ENCODE measurements around the gene STAM2. TPM values are rescaled to one million over a fixed set of nuclear protein-coding genes. Genes with fewer than 3 reads are reported as not detected.
A peak's percentile ranks its signal among the peaks of the same experiment; 100 is the strongest.
"Not testable (repeated sequence)": the region's sequence is repeated elsewhere in the genome, so short reads cannot be mapped to it uniquely, and the experiment has no call there.

The STAM2 gene
- total RNA-seq, 1 donor from 2014 or later, result 27.5 TPM

DNA sequence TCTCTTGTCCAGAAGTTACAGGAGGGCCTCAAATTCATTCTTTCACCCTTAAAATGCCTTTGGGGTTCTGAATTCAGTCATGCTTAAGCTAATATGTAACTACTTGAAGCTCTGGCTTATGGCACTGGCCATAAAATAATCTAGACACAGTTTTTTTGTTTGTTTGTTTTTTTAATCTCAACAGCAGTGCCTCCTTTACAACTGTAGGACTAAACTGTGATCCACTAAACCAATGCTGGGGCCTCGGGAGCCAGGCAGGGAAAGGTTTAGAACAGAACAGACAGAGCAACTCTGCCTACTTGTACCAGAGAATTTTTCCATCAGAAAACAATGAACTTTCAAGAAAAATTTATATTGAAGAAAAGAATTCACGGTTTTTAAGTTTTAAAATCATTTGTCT lies 1.7 kb downstream of the STAM2 start:
- Histone ChIP-seq H3K27ac (no peak overlapping the region), H3K4me1 (peaks cover 44% of the 10 kb centered on the region), H3K9me3 (no peaks in the 10 kb centered on the region), H3K27me3 (no peaks in the 10 kb centered on the region), H3K36me3 (no peaks in the 10 kb centered on the region), H3K4me3 (peak overlapping the region in 1 of 2 donors; percentile 84)
- no peak for DNase-seq (ENCODE audit: extremely low spot score in 2 of 2)
- intact Hi-C loops (cut with DNase I), result no loop called here
- TF ChIP-seq POLR2A (IDR thresholded peaks at IDR 0.05) (no peak), POLR2AphosphoS5 (IDR thresholded peaks at IDR 0.05; ENCODE audit: insufficient read depth in 1 of 2, low read depth in 1 of 2) (no peak)
- TF ChIP-seq, protein P1, sequence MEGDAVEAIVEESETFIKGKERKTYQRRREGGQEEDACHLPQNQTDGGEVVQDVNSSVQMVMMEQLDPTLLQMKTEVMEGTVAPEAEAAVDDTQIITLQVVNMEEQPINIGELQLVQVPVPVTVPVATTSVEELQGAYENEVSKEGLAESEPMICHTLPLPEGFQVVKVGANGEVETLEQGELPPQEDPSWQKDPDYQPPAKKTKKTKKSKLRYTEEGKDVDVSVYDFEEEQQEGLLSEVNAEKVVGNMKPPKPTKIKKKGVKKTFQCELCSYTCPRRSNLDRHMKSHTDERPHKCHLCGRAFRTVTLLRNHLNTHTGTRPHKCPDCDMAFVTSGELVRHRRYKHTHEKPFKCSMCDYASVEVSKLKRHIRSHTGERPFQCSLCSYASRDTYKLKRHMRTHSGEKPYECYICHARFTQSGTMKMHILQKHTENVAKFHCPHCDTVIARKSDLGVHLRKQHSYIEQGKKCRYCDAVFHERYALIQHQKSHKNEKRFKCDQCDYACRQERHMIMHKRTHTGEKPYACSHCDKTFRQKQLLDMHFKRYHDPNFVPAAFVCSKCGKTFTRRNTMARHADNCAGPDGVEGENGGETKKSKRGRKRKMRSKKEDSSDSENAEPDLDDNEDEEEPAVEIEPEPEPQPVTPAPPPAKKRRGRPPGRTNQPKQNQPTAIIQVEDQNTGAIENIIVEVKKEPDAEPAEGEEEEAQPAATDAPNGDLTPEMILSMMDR (IDR thresholded peaks at IDR 0.05), result no peak

DNA sequence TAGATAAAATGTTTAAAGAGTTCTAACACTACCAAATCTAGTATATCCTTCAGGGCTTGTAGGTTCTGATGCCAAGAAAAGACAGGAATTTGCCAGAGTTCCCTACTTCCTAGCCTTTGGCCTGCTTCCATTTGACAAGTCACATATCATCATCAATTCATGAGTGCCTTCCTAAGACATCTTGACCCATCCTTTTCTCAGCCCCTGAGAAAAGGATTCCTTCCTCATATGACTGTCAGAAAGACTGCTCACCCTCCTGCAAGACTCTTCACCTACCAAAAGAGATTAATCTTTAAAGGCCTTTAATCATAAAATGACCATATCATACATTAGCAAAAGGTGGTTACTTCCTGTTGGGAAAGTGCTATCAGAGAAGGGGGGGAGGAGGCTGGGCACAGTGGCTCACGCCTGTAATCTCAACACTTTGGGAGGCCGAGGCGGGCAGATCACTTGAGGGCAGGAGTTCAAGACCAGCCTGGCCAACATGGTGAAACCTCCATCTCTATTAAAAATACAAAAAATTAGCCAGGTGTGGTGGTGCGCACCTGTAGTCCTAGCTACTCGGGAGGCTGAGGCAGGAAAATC lies 3.3 kb downstream of the STAM2 start:
- intact Hi-C loops (cut with DNase I); DNase-seq (ENCODE audit: extremely low spot score in 2 of 2); H3K27me3 ChIP-seq; H3K36me3 ChIP-seq; H3K9me3 ChIP-seq; H3K4me3 ChIP-seq: not testable (repeated sequence)
- Histone ChIP-seq H3K4me1 (peaks cover 57% of the 10 kb centered on the region), H3K27ac (peak overlapping the region; percentile 6)

DNA sequence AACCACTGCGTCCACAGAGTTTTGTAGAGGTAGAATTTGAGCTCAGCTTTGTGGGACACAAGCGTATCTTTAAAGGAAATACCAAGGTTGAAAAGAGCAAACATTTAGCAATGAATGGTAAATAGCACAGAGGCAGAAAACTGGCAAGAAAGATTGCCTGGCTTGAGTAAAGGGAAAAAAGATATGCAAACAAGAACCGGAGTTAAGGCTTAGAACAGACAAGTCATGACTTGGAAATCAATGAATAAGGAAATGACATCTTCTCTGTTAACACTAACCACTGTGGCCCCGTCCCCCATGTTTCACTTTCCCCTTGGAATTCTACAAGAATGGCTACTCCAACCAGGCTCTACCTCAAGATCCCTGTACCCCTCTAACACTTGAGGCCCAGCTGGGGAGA lies 3.8 kb downstream of the STAM2 start:
- no peaks in the 10 kb centered on the region for H3K36me3 ChIP-seq
- peak in 1 of 2 donors; percentile 15 for TF ChIP-seq POLR2AphosphoS5 (IDR thresholded peaks at IDR 0.05; ENCODE audit: insufficient read depth in 1 of 2, low read depth in 1 of 2)
- TF ChIP-seq, protein P1 (IDR thresholded peaks at IDR 0.05), result no peak
- no peaks in the 10 kb centered on the region for H3K9me3 ChIP-seq
- intact Hi-C loops (cut with DNase I), result no loop called here
- no peak overlapping the region for H3K4me3 ChIP-seq
- H3K27ac ChIP-seq, result peak overlapping the region; percentile 6
- H3K27me3 ChIP-seq, result no peaks in the 10 kb centered on the region
- H3K4me1 ChIP-seq, result peaks cover 61% of the 10 kb centered on the region
- DNase-seq (ENCODE audit: extremely low spot score in 2 of 2), result no peak

DNA sequence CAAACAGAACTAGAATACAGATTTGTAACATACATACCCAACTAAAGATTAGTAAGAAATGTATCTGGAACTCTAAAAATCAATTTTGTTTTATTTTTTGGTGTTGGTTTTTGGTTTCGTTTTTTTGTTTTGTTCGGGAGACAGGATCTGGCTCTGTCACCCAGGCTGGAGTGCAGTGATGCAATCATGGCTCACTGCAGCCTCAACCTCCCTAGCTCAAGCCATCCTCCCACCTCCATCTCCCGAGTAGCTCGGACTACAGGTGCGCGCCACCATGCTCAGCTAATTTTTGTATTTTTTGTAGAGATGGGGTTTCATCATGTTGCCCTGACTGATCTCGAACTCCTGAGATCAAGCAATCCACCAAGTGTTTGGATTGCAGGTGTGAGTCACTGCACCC lies 6.4 kb downstream of the STAM2 start:
- H3K4me3 ChIP-seq; H3K36me3 ChIP-seq; H3K27me3 ChIP-seq; H3K27ac ChIP-seq; DNase-seq (ENCODE audit: extremely low spot score in 2 of 2); H3K9me3 ChIP-seq; intact Hi-C loops (cut with DNase I): not testable (repeated sequence)
- peaks cover 78% of the 10 kb centered on the region for H3K4me1 ChIP-seq

DNA sequence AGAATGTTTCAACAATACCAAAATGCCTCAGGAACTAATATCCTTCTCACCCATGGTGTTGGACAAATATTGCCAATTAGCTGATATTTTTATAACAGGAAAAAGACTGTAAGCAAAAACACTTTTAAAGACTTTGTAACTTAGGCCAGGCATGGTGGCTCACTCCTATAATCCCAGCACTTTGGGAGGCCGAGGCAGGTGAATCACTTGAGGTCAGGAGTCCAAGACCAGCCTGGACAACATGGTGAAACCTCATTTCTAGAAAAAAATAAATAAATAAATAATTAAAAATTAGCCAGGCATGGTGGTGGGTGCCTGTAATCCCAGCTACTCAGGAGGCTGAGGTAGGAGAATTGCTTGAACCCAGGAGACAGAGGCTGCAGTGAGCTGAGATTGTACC lies 8.1 kb downstream of the STAM2 start:
- H3K9me3 ChIP-seq; H3K27me3 ChIP-seq; intact Hi-C loops (cut with DNase I); H3K4me3 ChIP-seq; DNase-seq (ENCODE audit: extremely low spot score in 2 of 2); H3K36me3 ChIP-seq; H3K27ac ChIP-seq: not testable (repeated sequence)
- H3K4me1 ChIP-seq, result peaks cover 74% of the 10 kb centered on the region

DNA sequence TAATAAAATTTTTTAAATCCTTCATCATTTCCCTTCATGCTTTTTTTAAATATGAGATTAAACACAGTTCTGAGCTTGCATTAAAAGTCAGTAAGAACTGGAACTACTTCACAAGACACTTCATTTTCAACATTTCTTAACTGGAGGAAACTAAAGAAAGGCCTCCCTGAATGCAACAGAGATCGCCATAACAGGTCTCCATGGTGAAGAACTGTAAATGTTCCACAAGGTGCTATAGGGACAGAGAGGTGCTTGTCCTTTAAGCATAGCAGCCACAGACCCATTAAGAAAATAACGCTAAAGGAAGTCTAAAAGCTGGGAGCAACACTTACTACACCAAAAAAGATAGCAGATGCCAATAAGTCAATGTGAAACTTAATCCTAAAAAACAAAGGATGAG lies 8.5 kb downstream of the STAM2 start:
- DNase-seq (ENCODE audit: extremely low spot score in 2 of 2), result no peak
- H3K4me3 ChIP-seq, result no peak overlapping the region
- no peaks in the 10 kb centered on the region for H3K27me3 ChIP-seq
- no peak overlapping the region for H3K27ac ChIP-seq
- peaks cover 70% of the 10 kb centered on the region for H3K4me1 ChIP-seq
- TF ChIP-seq POLR2A (IDR thresholded peaks at IDR 0.05) (no peak), POLR2AphosphoS5 (IDR thresholded peaks at IDR 0.05; ENCODE audit: insufficient read depth in 1 of 2, low read depth in 1 of 2) (no peak)
- TF ChIP-seq, protein P1 (IDR thresholded peaks at IDR 0.05), result no peak
- H3K36me3 ChIP-seq, result no peaks in the 10 kb centered on the region
- H3K9me3 ChIP-seq, result no peaks in the 10 kb centered on the region
- intact Hi-C loops (cut with DNase I), result no loop called here

DNA sequence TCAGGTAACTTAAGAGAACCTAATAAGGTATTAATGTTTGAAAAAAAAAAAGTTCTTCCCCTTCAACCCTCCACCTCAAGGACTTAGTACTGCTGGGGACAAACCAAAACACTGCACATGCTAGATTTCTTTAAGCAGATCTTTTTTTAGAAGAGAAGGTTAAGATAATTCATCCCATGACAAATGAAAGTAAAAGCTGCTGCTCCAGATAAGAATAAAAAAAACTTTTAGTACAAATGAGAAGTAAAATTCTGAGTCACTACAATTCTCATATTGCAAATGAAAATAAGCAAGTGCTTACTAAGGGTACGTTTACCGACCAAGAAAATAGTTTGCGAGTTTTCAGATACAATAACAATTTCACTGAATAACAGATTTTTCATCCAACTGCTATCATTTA lies 8.9 kb downstream of the STAM2 start:
- no peak overlapping the region for H3K4me3 ChIP-seq
- H3K36me3 ChIP-seq, result no peaks in the 10 kb centered on the region
- TF ChIP-seq POLR2AphosphoS5 (IDR thresholded peaks at IDR 0.05; ENCODE audit: insufficient read depth in 1 of 2, low read depth in 1 of 2) (no peak), POLR2A (IDR thresholded peaks at IDR 0.05) (no peak)
- TF ChIP-seq, protein P1 (IDR thresholded peaks at IDR 0.05), result no peak
- peaks cover 66% of the 10 kb centered on the region for H3K4me1 ChIP-seq
- no peak for DNase-seq (ENCODE audit: extremely low spot score in 2 of 2)
- H3K27ac ChIP-seq, result peak overlapping the region; percentile 47
- no peaks in the 10 kb centered on the region for H3K9me3 ChIP-seq
- no peaks in the 10 kb centered on the region for H3K27me3 ChIP-seq
- intact Hi-C loops (cut with DNase I), result no loop called here

All from vagina (tissue), 2 donors.